HG03097 (cell line): ENCODE data around the gene CARHSP1.
A peak's percentile ranks its signal among the peaks of the same experiment; 100 is the strongest.
"Not testable (repeated sequence)": the region's sequence is repeated elsewhere in the genome, so short reads cannot be mapped to it uniquely, and the experiment has no call there.

Experiments used
- ATAC-seq: cut with Tn5 transposase; IDR thresholded peaks from one replicate; pipeline ENCODE4 v1.9.1; 2021; ENCODE audit not compliant: unreplicated experiment, low FRiP score

CARHSP1 gene

GRCh38 chr16:8893976-8894690, 25.3 kb upstream of the CARHSP1 start:
- no peak for ATAC-seq

DNA sequence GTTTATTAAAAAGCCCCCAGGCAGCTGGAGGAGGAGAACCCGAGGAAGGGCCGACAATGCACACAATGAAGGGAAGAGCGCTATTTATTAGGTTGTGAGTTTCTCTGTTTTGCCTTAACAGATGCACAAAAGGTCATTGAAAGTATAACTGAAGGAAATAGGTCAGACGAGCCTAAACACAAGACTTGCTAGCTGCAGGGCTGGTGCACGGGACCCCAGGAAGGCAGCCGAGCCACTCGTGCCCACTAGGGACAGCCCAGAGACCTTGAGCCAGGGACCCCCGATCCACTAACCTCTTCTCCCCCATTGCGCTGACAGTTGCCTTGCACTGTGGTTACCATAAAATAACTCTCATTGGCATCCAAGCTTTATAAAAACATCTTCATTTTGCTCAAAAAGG, 24.6 kb upstream of the CARHSP1 start:
- no peak for ATAC-seq

GRCh38 chr16:8892101-8892575, 23.3 kb upstream of the CARHSP1 start:
- peak; percentile 23 for ATAC-seq

- no peak for ATAC-seq
Observed at GRCh38 chr16:8890549-8890921, 21.7 kb upstream of the CARHSP1 start.

DNA sequence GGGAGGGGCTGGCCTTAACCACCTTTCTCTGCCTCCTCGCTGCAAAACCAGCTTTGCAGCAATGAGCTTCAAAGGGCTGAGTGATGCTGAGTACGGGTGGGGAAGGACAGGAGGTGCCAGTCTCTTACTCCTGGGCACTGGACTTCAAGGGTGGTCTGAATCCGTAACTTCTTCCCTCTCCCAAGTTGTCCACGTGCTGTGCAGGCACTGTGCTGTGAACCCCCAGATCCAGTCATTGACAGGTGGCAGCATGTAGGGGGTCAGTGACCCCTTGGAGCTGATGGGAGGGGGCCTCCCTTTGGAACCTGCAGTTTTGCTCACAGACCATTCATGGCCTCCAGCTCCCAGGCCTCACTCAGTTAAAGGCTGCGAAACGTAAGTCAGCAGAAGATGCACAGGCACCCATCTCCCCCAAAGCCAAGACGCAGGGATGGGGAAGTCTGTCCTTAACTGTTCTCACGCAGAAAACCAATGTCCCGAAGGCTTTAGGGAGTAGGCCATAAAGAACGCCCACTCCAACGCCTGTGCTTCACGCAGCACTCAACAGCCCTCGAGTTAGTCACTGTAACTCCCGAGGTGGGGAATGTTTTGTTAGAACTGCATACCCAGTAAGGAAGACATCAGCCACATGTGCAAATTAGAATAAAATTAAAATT, 21.2 kb upstream of the CARHSP1 start:
- no peak for ATAC-seq

DNA sequence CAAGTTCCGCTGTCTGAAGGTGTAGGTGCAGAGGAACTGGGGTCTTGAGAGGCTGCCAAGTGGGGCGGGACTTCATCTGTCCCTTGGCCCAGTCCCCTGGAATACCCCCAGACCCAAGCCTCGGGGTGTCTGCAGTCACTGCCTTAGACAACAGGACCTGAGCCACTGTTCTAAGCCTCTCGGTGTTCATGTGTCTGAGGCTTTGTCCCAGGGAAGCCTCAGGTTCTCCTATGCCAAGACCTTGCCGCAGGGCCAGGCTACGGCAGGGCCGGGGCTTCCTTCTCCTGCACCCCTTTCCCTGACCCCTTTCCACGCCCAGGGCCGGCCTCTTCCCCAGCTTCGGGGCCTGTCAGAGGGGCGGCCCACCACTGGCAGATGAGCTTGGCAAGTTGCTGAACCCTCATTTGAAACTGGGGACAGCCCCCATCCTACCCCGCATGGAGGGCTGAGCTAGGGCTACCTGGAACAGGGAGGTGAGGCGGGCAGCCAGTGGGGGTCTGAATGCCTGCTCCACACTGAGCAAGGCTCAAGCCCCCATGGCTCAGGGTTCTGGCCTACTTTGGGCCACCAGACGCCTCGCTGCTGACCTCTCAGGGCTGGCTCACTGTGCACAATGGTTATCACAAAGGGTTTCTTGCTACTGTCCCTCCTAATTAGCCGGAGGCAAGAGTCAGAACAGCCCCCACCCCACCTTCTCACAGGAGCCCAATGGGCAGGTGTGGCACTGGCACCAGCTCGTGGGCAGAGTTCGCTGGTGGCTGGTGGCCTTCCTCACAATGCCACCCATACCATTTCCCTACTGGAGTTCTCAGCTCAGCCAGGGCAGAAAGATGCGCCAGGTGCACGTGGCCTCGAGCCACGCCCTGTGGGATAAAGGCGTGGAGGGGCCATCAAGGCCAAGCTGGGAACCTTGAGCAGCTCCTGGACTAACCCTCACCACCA, 20.4 kb upstream of the CARHSP1 start:
- no peak for ATAC-seq

DNA sequence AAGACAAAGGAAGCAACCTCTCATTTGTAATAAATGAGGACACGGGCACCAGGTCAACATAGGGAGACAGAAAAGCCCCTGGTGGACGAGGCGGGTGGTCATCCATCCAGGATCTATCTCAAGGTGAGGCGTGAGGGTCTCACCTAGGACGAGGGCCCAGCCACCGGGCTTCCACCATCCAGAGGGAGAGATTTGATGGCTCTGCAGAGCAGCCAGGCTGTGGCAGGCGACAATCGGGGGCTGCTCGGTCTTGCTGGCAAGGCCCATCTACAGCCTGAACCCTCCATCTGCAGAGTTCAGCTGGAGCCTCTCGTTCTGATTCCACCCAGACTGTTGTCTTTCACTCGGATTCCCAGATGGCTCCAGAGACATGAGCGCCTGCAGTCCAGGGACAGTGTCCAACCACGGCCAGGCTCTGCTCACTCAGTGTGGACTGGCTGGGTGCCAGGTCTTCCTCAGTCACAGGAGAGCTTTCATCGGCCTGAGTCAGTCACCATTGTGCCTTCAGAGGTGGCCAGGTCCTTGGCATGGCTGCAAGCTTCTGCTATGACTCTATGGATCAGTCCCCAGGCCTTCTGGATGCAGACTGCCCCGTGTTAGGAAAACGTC, 19.2 kb upstream of the CARHSP1 start:
- no peak for ATAC-seq

- ATAC-seq = no peak
Observed at GRCh38 chr16:8887431-8887765, 18.6 kb upstream of the CARHSP1 start.

DNA sequence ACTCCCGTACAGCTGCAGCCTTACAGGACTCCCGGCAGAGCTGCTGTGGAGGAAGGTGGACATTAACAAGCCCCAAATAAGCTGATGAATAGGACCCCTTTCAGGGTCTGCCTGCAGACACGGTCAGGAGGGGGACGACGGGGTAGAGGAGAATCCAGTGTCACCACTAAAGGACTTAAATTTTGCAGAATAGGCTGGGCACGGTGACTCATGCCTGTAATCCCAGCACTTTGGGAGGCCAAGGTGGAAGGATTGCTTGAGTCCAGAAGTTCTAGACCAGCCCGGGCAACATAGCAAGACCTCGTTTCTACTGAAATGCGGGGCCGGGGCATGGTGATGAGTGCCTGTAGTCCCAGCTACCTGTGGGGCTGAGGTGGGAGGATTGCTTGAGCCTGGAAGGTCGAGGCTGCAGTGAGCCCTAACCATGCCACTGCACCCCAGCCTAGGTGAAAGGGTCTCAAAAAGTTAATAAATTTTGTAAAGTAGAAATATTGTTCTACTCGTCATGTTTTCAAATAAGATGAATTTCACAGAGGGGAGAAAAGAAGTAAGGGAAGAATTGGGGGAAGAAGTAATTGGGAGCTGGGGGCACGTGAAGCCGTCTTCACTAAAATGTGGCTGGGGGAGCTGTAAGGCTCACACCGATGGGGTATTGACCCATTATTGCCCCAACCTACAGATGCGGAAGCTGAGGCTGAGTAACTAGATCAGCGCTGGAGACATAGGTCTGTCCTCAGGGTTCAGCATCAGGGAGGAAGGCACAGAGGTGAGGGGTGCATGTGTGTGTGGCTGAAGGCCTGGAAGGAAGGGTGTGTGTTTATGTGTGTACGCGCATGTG, 18.0 kb upstream of the CARHSP1 start:
- ATAC-seq = no peak

GRCh38 chr16:8885674-8886592, 17.1 kb upstream of the CARHSP1 start:
- ATAC-seq = no peak

DNA sequence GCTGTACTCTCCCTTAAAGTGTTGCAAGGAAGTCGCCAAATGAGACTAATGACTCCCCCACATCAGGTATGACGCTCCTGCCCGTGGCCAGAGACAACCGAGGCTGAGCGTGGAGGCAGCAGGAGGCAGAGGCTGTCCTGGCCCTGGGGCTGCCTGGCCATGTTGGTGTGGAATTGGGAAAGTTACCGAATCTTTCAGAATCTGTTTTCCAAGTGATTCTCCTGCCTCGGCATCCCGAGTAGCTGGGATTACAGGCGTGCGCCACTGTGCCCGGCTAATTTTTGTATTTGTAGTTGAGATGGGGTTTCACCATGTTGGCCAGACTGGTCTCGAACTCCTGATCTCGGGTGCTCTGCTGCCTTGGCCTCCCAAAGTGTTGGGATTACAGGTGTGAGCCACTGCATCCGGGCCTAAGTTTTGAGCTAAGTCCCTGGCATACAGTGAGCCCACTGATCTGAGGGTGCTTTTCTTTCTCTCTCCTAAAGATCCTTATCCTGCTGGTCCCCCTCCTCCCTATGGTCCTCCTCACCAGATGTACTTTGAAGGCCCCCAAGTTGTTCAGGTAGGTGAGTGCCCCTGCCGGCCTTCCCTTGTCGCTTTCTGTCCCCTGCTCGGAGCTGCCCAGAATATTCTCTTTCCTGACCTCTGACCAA, 14.0 kb upstream of the CARHSP1 start:
- ATAC-seq = no peak

DNA sequence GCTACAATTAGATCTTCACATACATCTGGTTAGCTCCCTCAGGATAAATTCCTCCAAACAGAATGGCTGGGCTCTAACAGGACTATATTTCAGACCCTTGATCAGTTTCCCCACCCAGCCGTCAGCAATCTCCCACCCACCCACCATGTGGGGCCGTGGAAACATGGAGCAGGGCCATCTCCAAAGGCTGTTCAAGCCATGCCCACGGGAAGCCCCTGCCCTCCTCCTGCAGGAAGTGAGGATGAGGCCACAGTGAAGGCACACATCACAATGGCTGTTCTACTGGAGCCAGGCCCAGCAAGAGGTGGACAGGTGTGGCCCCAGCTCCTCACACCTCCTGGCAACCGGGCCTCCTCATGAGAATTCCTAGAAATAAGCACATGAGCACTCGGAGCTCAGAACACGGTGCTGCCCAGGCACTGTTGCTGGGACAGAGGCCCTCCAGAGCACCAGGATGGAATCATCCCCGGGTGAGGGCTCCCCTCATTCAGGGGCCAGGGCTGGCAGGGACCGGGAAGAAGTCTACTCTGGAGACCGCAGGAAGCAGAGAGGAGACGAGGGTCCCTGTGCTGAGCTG, 13.3 kb upstream of the CARHSP1 start, which contains the start of gene LITAFD:
Gene LITAFD, plus strand, starts transcription at position 311 of the 577 bp plus-strand sequence. CDS start 2,005 bp downstream, outside the sequence.
- ATAC-seq = no peak

DNA sequence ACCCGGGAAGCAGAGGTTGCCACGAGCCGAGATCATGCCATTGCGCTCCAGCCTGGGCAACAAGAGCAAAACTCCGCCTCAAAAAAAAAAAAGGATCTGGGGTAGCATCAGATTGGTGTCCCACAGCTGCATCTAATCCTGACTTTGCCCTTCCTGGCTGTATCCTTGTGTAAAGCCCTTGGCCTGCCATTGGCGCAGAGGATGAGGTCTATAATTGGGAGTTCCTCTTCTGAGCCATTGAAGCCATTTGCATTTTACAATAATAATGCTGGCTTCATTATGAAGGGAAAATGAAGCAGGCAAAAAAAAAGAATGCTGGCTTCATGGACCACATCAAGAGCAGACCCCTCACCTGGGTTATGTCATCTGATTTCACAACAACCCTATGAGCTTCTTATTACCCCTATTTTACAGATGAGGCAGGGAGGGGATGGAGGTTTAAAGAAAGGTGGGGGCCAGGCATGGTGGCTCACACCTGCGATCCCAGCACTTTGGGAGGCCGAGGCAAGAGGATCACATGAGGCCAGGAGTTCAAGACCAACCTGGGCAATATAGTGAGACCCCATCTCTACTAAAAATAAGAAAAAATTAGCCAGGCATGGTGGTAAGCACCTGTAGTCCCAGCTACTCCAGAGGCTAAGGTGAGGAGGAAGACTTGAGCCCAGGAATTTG, 12.2 kb upstream of the CARHSP1 start:
- no peak for ATAC-seq

DNA sequence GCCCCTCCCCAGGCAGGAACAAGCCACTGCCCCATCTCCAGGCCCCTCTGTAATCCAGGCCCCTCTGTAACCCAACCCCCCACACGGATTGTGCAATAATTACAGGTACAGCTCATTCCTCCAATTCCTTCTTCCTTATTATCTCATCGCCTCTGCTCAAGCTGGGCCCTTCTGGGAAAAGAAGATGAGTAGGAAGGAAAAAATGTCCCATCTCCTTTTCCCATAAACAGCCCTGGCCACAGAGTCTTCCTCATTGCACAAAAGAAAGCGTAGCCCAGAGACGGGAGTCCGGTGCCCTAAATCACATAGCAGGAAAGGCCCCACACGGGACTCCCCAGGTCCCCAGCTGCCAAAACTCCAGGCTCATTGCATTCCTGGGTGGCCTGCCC, 9.7 kb upstream of the CARHSP1 start:
- ATAC-seq = no peak

GRCh38 chr16:8877894-8878522, 9.2 kb upstream of the CARHSP1 start:
- no peak for ATAC-seq

DNA sequence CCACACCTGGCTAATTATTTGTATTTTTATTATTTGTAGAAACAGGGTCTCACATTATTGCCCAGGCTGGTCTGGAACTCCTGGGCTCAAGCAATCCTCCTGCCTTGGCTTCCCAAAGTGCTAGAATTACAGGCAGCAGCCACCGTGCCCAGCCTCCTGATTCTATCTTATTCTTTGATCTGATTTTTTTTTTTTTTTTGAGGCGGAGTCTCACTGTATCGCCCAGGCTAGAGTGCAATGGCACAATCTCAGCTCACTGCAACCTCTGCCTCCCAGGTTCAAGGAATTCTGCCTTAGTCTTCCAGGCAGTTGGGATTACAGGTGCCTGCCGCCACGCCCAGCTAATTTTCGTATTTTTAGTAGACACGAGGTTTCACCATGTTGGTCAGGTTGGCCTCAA, 6.5 kb upstream of the CARHSP1 start:
- ATAC-seq = not testable (repeated sequence)

DNA sequence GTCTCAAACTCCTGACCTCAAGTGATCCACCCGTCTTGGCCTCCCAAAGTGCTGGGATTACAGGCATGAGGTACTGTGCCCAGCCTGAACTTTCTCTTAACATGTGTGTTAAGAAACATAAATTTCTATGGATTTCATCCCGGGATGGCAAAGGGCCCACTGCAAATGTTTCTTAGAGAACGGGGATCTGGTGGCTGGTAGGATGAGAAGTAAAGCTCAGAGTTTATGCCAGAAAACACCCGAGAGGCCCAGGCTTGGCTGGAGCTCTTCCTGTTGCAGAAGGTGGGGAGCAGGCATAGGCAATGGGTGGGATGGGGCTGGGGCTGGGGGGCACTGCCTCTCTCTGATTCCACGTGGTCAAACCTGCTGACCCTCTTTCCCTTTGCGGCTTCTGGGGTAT, 5.6 kb upstream of the CARHSP1 start:
- ATAC-seq = no peak
